Kidney (tissue), 14 donors: ENCODE data around the gene EMP1. TPM values are rescaled to one million over a fixed set of nuclear protein-coding genes. Genes with fewer than 3 reads are reported as not detected.

Experiments used
- DNase-seq, 5 donors: peaks; one replicate each; pipeline ENCODE4 v3.0.0-alpha.2; 2013 to 2020
- FAIRE-seq: peaks from 2 replicates; lab custom pipeline; 2012; peaks lifted over from hg19 to GRCh38; lab: Jason Lieb, UNC
- H3K27ac ChIP-seq, 2 donors: one replicate each; pipeline ENCODE4 v1.7.0; 2013; ENCODE audit warnings: low read depth in 2 of 2, low read length in 2 of 2, inconsistent platforms in 1 of 2
- H3K27me3 ChIP-seq: one replicate; pipeline ENCODE4 v1.7.1; 2013; ENCODE audit warnings: low read length, inconsistent platforms; ENCODE audit not compliant: control insufficient read depth, insufficient read depth
- H3K36me3 ChIP-seq, 3 donors: one replicate each; pipeline versions ENCODE4 v1.7.0 to v1.7.1; 2013; ENCODE audit warnings: low read length in 3 of 3, control low read depth in 1 of 3, inconsistent platforms in 1 of 3; ENCODE audit not compliant: insufficient read depth in 3 of 3, control insufficient read depth in 2 of 3
- H3K4me1 ChIP-seq, 3 donors: one replicate each; pipeline versions ENCODE4 v1.7.0 to v1.7.1; 2013; ENCODE audit warnings: low read length in 3 of 3, inconsistent platforms in 1 of 3, low read depth in 1 of 3; ENCODE audit not compliant: control insufficient read depth in 2 of 3, insufficient read depth in 2 of 3
- H3K4me3 ChIP-seq, 3 donors: one replicate each; pipeline versions ENCODE4 v1.7.0 to v1.8.1; 2013; ENCODE audit warnings: low read length in 3 of 3, control low read depth in 1 of 3, inconsistent platforms in 1 of 3
- H3K9ac ChIP-seq, 3 donors: one replicate each; pipeline versions ENCODE4 v1.7.0 to v1.7.1; 2013; ENCODE audit warnings: low read length in 3 of 3, control low read depth in 1 of 3, inconsistent platforms in 1 of 3
- H3K9me3 ChIP-seq, 3 donors: one replicate each; pipeline versions ENCODE4 v1.7.0 to v1.7.1; 2013; ENCODE audit warnings: low read length in 3 of 3, control low read depth in 1 of 3, inconsistent platforms in 1 of 3; ENCODE audit not compliant: control insufficient read depth in 2 of 3, insufficient read depth in 1 of 3
- CTCF ChIP-seq: IDR thresholded peaks from 3 replicates; pipeline ENCODE4 v1.5.1; 2012; ENCODE audit warnings: mild to moderate bottlenecking, moderate library complexity, borderline replicate concordance; ENCODE audit not compliant: insufficient read depth; ENCODE audit errors: extremely low read depth
- intact Hi-C: fragments of 100-400 bp; cut with DNase I; formaldehyde crosslinking; loops from one replicate; pipeline ENCODE4 v1.11.1; 2022
- polyA plus RNA-seq: library from polyadenylated mRNA; stranded (reverse); fragments of 350-450 nt; fragmentation: Illumina TruSeq; extraction: RNeasy Lipid Tissue Mini Kit (QIAGEN cat#74804); gene quantifications from one replicate; pipeline ENCODE4 v1.2.3, GENCODE V29; 2014; ENCODE audit warnings: low read depth, low replicate concordance; ENCODE audit not compliant: insufficient read depth
- total RNA-seq: library from RNA; stranded (reverse); fragmentation: NEBNext Ultra II Directional; extraction: Animal tissue kit (Norgen Biotek cat#: 25700); gene quantifications from one replicate; pipeline ENCODE4 v1.2.1, GENCODE V29; 2021
- donor health status: control.
- donor health status: control.
- donor health status: control.
- donor health status: control.
- donor health status: control.
- donor health status: DM: yes; HTN: yes; CAD: no.
- donor health status: Normal renal cell carcinoma (clear cell type).

Gene EMP1
- total and polyA plus RNA-seq, 2 donors from 2014 or later, result 45.1 to 431 TPM

GRCh38 chr12:13203034-13203922 is 6.8 kb downstream of the EMP1 start:
- H3K27me3 ChIP-seq, result no peaks in the 10 kb centered on the region
- DNase-seq (peak in 2 of 5 donors; percentile 48 to 56), FAIRE-seq (no peak)
- H3K27ac ChIP-seq, result peak overlapping the region in 1 of 2 donors; percentile 9
- no peaks in the 10 kb centered on the region for H3K36me3 ChIP-seq
- intact Hi-C loops, result no loop called here
- TF ChIP-seq CTCF, result no peak
- H3K4me3 ChIP-seq, result no peak overlapping the region
- no peaks in the 10 kb centered on the region for H3K9me3 ChIP-seq
- peaks cover 0 to 2% (median 0%) of the 10 kb centered on the region in 3 donors for H3K4me1 ChIP-seq
- no peak overlapping the region for H3K9ac ChIP-seq

DNA sequence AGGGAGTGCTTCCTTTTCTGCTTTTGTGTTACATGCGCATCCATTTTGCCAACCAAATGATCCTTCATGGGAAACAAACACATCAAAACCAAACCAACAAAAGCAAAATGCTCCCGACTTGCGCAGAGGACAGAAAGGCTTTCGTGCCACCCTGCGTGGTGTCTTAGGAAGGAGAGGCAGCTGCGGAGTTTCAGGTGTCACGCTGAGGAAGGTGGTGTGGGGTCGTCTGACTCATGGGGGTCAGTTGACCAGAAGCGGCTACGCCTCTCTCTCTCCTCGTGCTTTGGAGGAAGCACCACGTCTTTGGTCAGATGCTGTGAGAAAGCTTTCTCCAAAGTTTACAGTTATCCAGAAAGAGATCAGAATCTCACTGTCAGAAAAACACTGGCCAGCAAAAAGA is 7.9 kb downstream of the EMP1 start:
- DNase-seq (peak in 1 of 5 donors; percentile 59), FAIRE-seq (no peak)
- no peak overlapping the region for H3K4me3 ChIP-seq
- H3K9me3 ChIP-seq, result no peaks in the 10 kb centered on the region
- H3K27ac ChIP-seq, result no peak overlapping the region
- H3K27me3 ChIP-seq, result no peaks in the 10 kb centered on the region
- no peak for TF ChIP-seq CTCF
- intact Hi-C loops, result no loop called here
- H3K36me3 ChIP-seq, result no peaks in the 10 kb centered on the region
- peaks cover 0 to 3% (median 0%) of the 10 kb centered on the region in 3 donors for H3K4me1 ChIP-seq
- no peak overlapping the region for H3K9ac ChIP-seq

- no peak overlapping the region for H3K9ac ChIP-seq
- H3K9me3 ChIP-seq, result no peaks in the 10 kb centered on the region
- DNase-seq (peak in 1 of 5 donors; percentile 66), FAIRE-seq (no peak)
- no peaks in the 10 kb centered on the region for H3K27me3 ChIP-seq
- no peak overlapping the region for H3K4me3 ChIP-seq
- no peak overlapping the region for H3K27ac ChIP-seq
- H3K4me1 ChIP-seq, result peaks cover 0 to 4% (median 4%) of the 10 kb centered on the region in 3 donors
- no peaks in the 10 kb centered on the region for H3K36me3 ChIP-seq
- TF ChIP-seq CTCF, result no peak
- intact Hi-C loops, result no loop called here
These were observed 9.5 kb downstream of the EMP1 start for GRCh38 chr12:13205809-13206559.
